Measurements from ENCODE around the gene ODF2.
"Not testable (repeated sequence)": the region's sequence is repeated elsewhere in the genome, so short reads cannot be mapped to it uniquely, and the experiment has no call there.

Gene ODF2

DNA sequence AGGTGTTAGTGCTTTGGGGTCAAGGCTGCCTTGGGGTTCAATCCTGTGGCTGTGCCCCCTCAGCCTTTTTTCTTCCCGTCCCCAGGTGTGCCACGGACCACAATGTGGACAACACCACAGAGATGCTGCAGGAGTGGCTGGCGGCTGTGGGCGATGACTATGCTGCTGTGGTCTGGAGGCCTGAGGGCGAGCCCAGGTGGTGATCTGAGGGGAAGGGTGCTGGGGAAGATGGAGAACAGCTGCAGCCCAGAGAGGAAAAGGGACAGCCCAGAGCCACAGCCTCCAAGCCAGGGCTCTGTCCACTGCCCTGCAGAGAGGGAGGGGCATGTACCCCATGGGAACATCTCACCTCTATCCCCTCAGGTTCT is 33.0 kb upstream of the ODF2 start:
- in situ Hi-C loops (cut with MboI; ENCODE audit: low sequenced_read_pairs) = no loop called here

DNA sequence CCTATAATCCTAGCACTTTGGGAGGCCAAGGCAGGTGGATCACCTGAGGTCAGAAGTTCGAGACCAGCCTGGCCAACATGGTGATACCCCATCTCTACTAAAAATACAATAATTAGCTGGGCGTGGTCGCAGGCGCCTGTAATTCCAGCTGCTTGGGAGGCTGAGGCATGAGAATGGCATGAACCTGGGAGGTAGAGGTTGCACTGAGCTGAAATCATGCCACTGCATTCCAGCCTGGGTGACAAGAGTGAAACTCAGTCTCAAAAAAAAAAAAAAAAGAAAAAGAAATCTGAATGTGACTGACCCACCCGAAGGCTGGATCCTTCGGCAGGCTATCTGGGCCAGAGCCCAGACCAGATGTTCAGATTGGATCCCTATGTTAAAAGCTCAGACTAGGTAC is 32.5 kb upstream of the ODF2 start:
- in situ Hi-C loops (cut with MboI; ENCODE audit: low sequenced_read_pairs) = not testable (repeated sequence)

DNA sequence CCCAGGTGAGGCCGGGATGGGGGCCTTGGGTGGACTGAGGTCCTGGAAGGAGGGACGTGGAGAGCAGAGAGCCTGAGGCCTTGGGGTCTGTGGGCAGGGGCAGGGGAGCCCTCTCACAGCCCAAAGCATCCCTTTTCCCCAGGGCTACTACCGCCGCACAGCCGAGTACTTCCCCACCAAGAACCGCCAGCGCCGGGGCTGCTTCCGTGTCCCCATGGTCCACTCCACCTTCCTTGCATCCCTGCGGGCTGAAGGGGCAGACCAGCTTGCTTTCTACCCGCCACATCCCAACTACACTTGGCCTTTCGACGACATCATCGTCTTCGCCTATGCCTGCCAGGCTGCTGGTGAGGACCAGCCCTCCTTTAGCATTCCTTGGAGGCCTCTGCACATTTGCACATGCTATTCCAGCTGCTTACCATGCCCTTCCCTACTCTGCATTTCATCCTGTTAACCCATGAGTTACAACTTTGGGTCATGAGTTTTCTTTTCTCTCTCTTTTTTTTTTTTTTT is 31.5 kb upstream of the ODF2 start:
- in situ Hi-C loops (cut with MboI; ENCODE audit: low sequenced_read_pairs) = no loop called here

DNA sequence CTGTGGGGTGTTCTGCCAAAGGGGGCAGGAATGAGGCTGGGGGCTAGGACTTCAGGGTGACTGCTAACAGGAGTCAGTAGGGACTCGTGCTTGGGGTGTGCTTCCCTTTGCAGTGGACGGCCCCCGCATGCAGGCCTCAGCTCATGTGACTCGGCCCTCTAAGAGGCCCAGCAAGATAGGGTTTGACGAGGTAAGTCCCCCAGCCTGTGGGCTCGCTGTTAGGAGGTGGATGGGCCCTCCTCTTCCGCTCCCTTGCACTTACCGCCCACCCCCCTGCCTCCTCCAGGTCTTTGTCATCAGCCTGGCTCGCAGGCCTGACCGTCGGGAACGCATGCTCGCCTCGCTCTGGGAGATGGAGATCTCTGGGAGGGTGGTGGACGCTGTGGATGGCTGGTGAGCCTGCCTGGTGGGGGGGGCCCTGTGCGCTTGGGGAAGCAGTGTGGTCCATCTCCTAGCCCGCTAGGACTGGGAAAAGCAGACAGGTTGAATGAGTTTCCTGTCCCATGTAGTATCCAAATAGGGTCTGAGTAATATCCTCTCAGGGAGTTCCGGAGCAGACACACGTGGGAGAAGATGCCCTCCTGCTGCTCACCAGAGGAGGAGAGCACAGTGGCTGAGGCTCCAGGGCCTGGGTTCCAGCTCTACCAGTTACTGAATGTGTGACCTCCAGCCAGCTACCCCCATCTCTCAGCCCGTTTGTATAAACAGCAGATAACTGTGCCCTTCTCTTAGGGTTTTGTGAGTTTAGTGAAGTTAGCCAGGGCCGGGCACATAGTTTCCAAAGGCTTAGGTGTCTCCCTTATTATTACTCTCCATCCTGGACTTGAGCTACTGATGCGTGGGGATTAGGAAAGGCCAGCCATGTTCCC is 26.9 kb upstream of the ODF2 start:
- in situ Hi-C loops (cut with MboI; ENCODE audit: low sequenced_read_pairs) = no loop called here

DNA sequence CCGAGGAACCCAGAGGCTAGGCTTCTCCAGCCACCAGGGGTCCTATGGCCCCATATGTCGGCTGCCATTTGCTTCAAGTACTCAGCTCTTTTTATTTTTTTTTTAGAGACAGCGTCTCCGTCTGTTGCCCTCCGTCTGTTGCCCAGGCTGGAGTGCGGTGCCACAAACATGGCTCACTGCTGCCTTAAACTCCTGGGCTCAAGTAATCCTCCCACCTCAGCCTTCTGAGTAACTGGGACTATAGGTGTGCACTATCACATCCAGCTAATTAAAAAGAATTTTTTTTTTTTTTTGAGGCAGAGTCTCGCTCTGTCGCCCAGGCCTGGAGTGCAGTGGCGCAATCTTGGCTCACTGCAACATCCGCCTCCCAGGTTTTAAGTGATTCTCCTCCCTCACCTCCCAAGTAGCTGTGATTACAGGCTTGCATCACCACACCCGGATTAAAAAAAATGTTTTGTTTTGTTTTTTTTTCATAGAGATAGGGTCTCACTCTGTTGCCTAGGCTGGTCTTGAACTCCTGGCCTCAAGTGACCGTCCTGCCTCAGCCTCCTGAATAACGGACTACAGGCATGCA is 26.2 kb upstream of the ODF2 start:
- in situ Hi-C loops (cut with MboI; ENCODE audit: low sequenced_read_pairs) = no loop called here

DNA sequence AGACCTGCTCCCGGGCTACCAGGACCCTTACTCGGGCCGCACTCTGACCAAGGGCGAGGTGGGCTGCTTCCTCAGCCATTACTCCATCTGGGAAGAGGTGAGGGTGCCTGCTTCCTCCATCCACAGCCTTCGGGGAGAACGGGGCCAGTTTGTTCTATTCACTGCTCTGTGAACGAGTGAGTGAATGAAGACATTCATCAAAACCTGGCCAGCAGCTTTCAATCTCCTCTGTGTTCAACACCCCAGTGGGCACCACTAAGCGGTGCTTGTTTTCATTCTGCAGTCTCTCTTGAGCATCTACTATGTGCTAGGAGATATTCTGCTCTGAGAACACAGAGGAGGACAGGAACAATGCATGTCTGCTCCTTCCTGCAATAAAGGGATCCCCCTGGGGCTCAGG is 24.6 kb upstream of the ODF2 start:
- in situ Hi-C loops (cut with MboI; ENCODE audit: low sequenced_read_pairs) = no loop called here

DNA sequence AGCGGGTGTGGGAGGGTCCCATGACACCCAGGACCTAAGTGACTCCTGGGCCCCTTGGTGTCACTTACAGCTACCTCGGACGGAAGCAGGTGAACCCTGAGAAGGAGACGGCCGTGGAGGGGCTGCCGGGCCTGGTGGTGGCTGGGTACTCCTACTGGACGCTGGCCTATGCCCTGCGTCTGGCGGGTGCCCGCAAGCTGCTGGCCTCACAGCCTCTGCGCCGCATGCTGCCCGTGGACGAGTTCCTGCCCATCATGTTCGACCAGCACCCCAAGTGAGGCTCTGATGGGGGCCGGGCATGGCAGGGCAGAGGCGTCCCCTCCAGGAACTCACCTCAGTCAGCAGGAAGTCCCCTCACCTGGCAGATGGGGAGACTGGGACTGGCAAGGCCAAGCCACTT is 21.5 kb upstream of the ODF2 start:
- in situ Hi-C loops (cut with MboI; ENCODE audit: low sequenced_read_pairs) = no loop called here

DNA sequence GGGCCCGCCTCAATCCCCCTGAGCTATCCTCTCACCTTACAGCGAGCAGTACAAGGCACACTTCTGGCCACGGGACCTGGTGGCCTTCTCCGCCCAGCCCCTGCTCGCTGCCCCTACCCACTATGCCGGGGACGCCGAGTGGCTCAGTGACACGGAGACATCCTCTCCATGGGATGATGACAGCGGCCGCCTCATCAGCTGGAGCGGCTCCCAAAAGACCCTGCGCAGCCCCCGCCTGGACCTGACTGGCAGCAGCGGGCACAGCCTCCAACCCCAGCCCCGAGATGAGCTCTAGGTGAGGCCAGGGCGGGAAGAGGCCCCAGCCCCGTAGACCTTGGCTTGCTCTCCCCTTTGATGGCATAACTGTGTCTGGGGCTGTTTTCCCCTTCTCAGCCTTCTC is 20.2 kb upstream of the ODF2 start:
- in situ Hi-C loops (cut with MboI; ENCODE audit: low sequenced_read_pairs) = no loop called here

DNA sequence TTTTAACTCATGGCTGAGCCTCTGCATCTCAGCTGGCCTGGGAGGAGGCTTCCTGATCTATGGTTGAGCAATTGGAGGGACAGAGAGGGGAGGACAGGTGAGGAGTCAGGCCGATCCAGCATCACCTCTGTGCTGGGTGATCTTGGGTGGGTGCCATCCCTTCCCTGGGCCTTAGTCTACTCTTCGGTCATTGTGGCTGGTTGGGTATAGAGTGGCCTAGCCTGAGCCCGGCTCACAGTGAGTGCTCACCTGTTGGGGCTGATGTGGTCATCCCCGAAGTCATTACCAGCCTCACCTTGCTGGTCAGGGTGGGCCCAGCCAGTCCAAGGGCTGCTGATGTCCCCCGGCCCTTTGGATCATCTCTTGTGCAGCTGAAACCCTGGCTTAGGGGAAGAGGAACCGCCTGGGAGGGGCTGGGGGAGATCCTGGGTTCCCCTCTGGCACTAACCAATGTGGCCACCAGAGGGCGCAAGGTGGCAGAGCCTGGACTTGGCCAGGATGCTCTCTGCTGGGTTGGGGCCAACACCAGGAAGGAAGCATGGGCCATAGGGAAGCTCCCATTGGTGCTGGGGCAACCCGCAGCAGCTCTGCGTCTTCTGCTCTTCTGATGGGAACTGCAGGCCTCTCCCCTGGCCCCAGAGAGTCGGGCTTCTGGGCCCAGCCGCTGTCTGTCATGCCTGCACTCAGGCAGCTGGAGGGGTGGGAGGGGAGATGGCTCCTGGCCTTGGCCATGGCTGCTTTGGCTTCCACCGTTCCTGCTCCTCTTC is 17.3 kb upstream of the ODF2 start:
- in situ Hi-C loops (cut with MboI; ENCODE audit: low sequenced_read_pairs) = no loop called here

DNA sequence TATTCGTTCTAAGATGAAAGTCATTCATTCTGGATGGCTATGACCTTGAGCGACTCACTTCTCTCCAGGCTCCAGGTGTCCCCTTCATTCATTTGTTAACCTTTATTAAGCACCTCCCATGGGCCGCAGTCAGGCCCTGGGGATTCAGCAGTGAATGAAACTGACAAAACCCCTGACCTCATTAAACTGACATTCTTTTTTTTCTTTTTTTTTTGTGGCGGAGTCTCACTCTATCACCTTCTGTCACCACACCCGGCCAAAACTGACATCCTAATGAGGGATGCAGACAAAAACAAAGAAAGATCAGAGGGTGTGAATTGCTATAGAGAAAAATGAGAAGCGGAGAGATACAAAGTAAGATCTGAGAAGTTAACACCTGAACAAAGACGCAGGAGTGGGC is 16.5 kb upstream of the ODF2 start:
- in situ Hi-C loops (cut with MboI; ENCODE audit: low sequenced_read_pairs) = no loop called here

DNA sequence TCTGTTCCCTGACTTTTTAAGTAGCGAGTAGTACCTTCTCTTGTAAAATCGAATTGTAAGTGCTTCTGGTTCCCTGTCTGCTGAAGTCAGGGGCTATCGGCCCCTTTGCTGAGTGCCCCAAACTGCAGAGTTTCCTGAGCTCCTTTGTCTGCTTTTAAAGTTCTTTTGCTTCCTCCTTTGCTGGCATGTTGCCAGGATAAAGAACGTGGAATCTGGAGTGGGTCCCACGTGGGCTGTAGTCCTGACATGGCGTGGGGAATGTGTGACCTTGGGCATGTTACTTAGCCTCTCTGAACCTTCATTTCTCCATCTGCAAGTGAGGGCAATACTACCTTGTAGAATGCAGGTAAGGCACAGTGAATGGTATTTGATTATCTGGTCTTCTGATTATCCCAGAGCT is 13.7 kb upstream of the ODF2 start:
- in situ Hi-C loops (cut with MboI; ENCODE audit: low sequenced_read_pairs) = no loop called here

DNA sequence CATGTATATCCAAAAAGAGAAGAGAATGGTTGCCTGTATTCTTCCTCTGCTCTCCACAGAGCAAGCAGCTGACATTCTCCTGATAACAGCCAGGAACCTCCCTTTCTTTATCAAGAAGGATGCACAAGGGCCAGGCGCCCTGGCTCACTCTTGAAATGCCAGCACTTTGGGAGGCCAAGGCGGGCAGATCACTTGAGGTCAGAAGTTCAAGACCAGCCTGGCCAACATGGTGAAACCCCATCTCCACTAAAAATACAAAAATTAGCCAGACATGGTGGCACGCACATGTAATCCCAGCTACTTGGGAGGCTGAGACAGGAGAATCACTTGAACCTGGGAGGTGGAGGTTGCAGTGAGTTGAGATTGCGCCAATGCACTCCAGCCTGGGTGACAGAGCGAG is 9.3 kb upstream of the ODF2 start:
- in situ Hi-C loops (cut with MboI; ENCODE audit: low sequenced_read_pairs) = not testable (repeated sequence)

DNA sequence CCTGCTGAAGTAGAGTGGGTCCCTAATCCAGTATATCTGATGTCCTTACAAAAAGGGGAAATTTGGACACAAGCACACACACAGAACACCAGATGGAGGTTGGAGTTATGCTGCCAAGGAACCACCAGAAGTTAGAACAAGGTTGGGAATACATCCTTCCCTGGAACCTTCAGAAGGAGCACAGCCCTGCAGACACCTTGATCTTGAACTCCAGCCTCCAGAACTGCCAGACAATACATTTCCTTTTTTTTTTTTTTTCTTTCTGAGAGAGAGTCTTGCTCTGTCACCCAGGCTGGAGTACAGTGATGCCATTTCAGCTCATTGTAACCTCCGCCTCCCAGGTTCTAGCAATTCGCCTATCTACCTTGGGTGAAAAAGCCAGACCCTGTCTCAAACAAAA is 7.1 kb upstream of the ODF2 start:
- in situ Hi-C loops (cut with MboI; ENCODE audit: low sequenced_read_pairs) = no loop called here

DNA sequence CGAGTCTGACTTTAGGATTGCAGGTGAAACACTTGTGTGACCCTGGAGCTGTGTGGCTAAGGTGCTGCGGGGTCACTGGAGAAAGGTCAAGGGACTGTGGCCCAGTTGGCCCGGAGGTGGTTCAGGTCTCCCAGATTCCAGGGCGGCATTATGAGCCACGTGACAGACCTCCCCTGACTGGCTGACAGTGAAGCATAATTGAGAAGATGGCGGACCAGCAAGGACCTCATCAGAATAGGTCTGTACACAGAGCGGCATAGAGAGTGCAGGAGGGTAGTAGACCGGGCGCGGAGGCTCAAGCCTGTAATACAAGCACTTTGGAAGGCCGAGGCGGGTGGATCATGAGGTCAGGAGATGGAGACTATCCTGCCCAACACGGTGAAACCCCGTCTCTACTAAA is 815 bp upstream of the ODF2 start:
- in situ Hi-C loops (cut with MboI; ENCODE audit: low sequenced_read_pairs) = no loop called here

DNA sequence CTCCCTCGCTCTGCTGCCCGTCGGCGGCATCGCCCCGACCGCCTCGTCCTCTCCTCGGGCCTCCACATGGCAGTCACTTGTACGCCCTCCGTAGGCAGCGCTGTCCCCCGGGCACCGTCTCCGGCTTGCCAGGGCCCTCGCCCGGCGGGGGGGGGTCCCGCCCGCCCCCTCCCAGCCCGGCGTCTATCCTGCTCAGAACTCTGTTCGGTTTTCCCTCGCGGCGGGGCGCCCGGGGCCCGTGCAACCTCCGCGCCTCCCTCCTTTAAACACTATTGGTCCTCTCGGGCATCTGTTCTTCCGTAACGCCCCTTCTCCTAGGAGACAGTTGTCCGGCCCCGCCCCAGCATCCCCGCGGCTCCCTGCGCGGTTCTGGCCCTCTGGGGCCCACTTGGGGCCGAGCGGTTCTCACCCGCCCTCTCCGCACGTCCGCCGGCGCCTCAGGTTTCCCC is 831 bp downstream of the ODF2 start:
- in situ Hi-C loops (cut with MboI; ENCODE audit: low sequenced_read_pairs) = no loop called here

DNA sequence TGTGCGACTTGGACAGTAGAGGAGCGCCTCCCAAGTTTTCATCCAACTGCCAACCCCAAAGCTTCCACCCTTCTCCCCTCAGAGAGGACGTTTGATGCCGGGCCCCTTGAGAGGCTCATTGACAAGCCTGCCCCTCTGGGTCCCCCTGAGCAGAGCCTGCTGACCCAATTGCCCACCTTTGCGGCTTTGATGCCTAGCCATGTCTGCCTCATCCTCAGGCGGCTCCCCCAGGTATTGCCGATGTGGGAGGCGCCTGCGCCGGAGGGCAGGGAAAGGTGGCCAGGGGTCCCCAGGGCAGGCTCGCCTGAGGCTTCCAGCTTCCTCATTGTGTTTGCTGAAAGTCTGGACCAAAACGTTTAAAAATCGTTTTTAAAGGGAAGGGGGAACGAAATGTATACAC is 1.4 kb downstream of the ODF2 start:
- in situ Hi-C loops (cut with MboI; ENCODE audit: low sequenced_read_pairs) = no loop called here

DNA sequence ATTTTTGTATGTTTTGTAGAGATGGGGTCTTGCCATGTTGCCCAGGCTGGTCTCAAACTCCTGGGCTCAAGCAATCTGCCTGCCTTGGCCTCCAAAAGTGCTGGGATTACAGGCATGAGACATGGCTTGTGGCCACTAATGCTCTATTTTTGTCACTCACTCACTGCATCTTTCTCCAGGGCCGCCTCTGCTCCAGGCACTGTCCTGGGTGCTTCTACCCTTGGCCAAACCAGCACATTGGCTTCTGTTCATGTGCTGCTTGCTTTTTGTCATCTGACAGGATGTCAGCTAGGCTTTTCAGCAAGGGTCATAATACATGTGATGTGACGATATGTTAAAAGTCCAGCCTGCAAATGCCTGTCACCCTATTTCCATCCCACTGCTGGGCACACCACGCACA is 3.2 kb downstream of the ODF2 start:
- in situ Hi-C loops (cut with MboI; ENCODE audit: low sequenced_read_pairs) = no loop called here

DNA sequence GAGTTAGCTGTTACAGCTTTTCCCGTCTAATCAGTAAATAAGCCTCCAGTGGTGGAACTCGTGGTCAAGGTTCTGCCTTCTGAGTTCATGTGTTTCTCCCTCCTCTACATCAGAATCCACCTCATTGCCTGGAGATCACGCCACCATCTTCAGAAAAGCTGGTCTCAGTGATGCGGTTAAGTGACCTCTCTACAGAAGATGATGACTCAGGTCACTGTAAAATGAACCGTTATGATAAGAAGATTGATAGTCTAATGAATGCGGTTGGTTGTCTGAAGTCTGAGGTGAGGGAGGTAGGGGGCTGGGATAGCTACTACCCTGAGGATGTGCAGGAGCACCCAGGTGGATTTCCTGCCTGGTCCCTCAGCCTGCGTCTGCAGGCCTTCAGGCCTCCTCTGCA is 13.3 kb downstream of the ODF2 start:
- in situ Hi-C loops (cut with MboI; ENCODE audit: low sequenced_read_pairs) = no loop called here

DNA sequence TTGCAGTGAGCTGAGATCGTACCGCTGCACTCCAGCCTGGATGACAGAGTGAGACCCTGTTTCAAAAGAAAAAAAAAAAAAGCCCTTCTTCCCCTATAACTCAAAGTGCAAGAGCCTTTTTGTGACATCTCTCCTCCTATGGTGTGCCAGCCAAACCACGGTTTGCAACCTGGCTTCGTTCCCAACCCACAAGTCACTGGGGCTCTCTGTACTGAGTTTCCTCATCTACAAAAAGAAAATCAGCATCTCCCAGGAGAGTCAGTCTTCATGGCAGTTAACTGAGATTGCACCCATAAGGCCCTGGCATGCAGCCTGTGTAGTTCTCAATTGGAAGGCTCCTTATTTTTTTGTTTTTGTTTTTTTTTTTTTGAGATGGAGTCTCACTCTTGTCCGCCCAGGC is 14.8 kb downstream of the ODF2 start:
- in situ Hi-C loops (cut with MboI; ENCODE audit: low sequenced_read_pairs) = no loop called here

DNA sequence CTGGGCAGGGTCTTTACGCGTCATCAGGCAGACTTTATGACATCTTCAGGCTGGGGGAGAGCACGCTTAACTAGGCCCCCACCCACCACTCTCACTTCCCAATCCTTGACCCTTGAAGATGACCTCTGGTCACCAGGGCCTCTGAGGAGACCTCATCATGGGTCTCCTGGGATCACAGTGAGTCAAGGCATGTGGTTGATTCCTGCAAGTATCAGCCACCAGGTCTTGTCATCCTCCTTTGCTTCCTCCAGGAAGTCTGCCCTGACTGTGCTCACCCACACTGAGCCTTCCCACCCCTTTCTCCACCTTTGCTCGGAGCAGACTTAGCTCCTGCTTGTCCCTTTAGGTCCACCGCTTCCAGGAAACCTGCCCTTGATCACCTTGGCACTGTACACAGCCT is 17.3 kb downstream of the ODF2 start:
- in situ Hi-C loops (cut with MboI; ENCODE audit: low sequenced_read_pairs) = no loop called here

DNA sequence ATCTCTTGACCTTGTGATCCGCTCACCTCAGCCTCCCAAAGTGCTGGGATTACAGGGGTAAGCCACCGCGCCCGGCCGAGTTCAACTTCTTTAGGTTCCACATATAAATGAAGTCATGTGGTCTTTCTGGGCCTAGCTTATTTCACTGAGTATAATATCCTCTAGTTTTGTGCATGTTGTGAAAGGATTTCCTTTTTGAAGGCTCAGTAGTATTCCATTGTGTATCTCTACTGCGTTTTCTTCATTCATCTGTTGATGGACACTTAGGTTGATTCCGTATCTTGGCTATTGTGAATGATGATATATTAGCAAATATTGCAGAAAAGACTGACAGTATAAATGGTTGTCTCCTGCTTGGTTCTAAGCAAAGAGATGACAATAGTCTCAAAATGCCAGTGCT is 20.1 kb downstream of the ODF2 start:
- in situ Hi-C loops (cut with MboI; ENCODE audit: low sequenced_read_pairs) = no loop called here

DNA sequence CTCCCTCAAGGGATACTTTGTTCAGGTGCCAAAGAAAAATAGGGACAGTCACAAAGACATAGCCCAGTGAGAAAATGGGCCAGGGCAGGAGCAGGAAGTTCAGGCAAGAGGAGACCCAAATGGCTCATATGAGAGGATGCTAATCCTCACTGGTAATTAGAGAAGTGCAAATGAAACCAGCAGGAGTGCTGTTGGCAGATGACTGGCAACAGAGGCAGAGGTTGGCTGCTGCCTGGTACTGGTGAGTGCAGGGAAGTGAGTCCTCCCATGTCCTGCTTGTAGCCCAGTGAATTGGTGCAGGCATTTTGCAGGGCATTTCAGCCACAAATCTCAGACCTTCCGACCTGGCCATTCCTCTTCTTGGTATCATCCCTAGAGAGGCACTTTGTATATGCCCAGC is 23.5 kb downstream of the ODF2 start:
- in situ Hi-C loops (cut with MboI; ENCODE audit: low sequenced_read_pairs) = no loop called here
